ENCODE data around the gene SLC6A17. TPM values are rescaled to one million over a fixed set of nuclear protein-coding genes. Genes with fewer than 3 reads are reported as not detected.

SLC6A17 gene
- total and polyA plus RNA-seq, 2 donors (not counting 3 experiments of a cell fraction or from before 2014, with no cell fraction given) = 0.03 TPM; not detected in 1

GRCh38 chr1:110213143-110213540 is 62.8 kb downstream of the SLC6A17 start:
- POLR2A ChIA-PET = interaction anchor here (1.1 kb wide), 1 partner anchor 23 kb away, joined by 3 read pairs; no protein-coding TSS in a partner anchor
- H3K27ac ChIP-seq (ENCODE audit: insufficient read depth, low read depth, low read length) = no peak overlapping the region
- no peak for FAIRE-seq
- intact Hi-C loops (cut with micrococcal nuclease) = loop anchor here (1.0 to 10.0 kb wide), 2 partner anchors 22 to 52 kb away; no protein-coding TSS in a partner anchor
- no peaks in the 10 kb centered on the region for H3K79me2 ChIP-seq (ENCODE audit: control insufficient read depth, insufficient read depth, low read length)
- no peaks in the 10 kb centered on the region for H3K36me3 ChIP-seq (ENCODE audit: control insufficient read depth in 2 of 2, extremely low read depth in 1 of 2, insufficient read depth in 2 of 2, low read length in 2 of 2)
- CTCF ChIA-PET = interaction anchor here (0.8 to 18.2 kb wide), 7 partner anchors 10 to 283 kb away, joined by 3 to 1577 read pairs (median 9); no protein-coding TSS in a partner anchor
- no peaks in the 10 kb centered on the region for H4K20me1 ChIP-seq (replicated peaks; ENCODE audit: control insufficient read depth, extremely low read depth, insufficient read depth, low read length)
- H3K9me3 ChIP-seq (replicated peaks; ENCODE audit: control insufficient read depth, insufficient read depth, low read length) = no peaks in the 10 kb centered on the region
- no TSS peak for BruUV-seq (replicated peaks)
- peaks cover 5% of the 10 kb centered on the region for H3K4me1 ChIP-seq (ENCODE audit: control insufficient read depth, extremely low read depth, insufficient read depth, low read length)
- no peak overlapping the region for H3K4me2 ChIP-seq (ENCODE audit: insufficient read depth, low read length)
- no peak for TF ChIP-seq GATA2 (IDR thresholded peaks at IDR 0.05; ENCODE audit: insufficient read depth, insufficient read length, low read depth, low read length)
- TF ChIP-seq POLR2AphosphoS5 (IDR thresholded peaks at IDR 0.05; ENCODE audit: insufficient read depth, low read depth, low read length) = no peak
- H3K9me1 ChIP-seq (replicated peaks; ENCODE audit: control insufficient read depth, extremely low read depth, insufficient read depth, low read length) = no peaks in the 10 kb centered on the region
- no peak overlapping the region for H3K9ac ChIP-seq (replicated peaks; ENCODE audit: extremely low read depth, insufficient read depth, low read length)
- dilution Hi-C loops (cut with MboI; ENCODE audit: extremely low pct_ligation_motif_present, low sequenced_read_pairs) = no loop called here
- H3K27me3 ChIP-seq (ENCODE audit: control insufficient read depth in 2 of 2, insufficient read depth in 2 of 2, low read length in 2 of 2) = peaks cover 0 to 6% of the 10 kb centered on the region in 2 experiments
- no peak for DNase-seq (ENCODE audit: low read depth, low spot score)
- H2AFZ ChIP-seq (ENCODE audit: low read depth, low read length) = no peak overlapping the region
- H3K4me3 ChIP-seq (replicated peaks in 1 of 3; ENCODE audit: insufficient read depth in 1 of 3, low read depth in 1 of 3, low read length in 3 of 3) = no peak overlapping the region

- Histone ChIP-seq H3K36me3 (ENCODE audit: control insufficient read depth in 2 of 2, extremely low read depth in 1 of 2, insufficient read depth in 2 of 2, low read length in 2 of 2) (no peaks in the 10 kb centered on the region), H4K20me1 (replicated peaks; ENCODE audit: control insufficient read depth, extremely low read depth, insufficient read depth, low read length) (no peaks in the 10 kb centered on the region), H3K27me3 (ENCODE audit: control insufficient read depth in 2 of 2, insufficient read depth in 2 of 2, low read length in 2 of 2) (peaks cover 0 to 6% of the 10 kb centered on the region in 2 experiments), H3K9me3 (replicated peaks; ENCODE audit: control insufficient read depth, insufficient read depth, low read length) (no peaks in the 10 kb centered on the region), H2AFZ (ENCODE audit: low read depth, low read length) (no peak overlapping the region), H3K4me1 (ENCODE audit: control insufficient read depth, extremely low read depth, insufficient read depth, low read length) (peaks cover 5% of the 10 kb centered on the region), H3K9ac (replicated peaks; ENCODE audit: extremely low read depth, insufficient read depth, low read length) (no peak overlapping the region), H3K9me1 (replicated peaks; ENCODE audit: control insufficient read depth, extremely low read depth, insufficient read depth, low read length) (no peaks in the 10 kb centered on the region), H3K4me3 (replicated peaks in 1 of 3; ENCODE audit: insufficient read depth in 1 of 3, low read depth in 1 of 3, low read length in 3 of 3) (no peak overlapping the region), H3K27ac (ENCODE audit: insufficient read depth, low read depth, low read length) (no peak overlapping the region), H3K4me2 (ENCODE audit: insufficient read depth, low read length) (no peak overlapping the region), H3K79me2 (ENCODE audit: control insufficient read depth, insufficient read depth, low read length) (no peaks in the 10 kb centered on the region)
- dilution Hi-C loops (cut with MboI; ENCODE audit: extremely low pct_ligation_motif_present, low sequenced_read_pairs) (no loop called here), intact Hi-C loops (cut with micrococcal nuclease) (loop anchor here (10.0 kb wide), 1 partner anchor 50 kb away; no protein-coding TSS in a partner anchor)
- CTCF ChIA-PET = interaction anchor here (0.6 to 18.2 kb wide), 4 partner anchors 65 to 245 kb away, joined by 3 to 1577 read pairs (median 3); no protein-coding TSS in a partner anchor
- no TSS peak for BruUV-seq (replicated peaks)
- FAIRE-seq = no peak
- TF ChIP-seq MYC (IDR thresholded peaks at IDR 0.05; ENCODE audit: low read depth, low read length) (no peak), GATA2 (IDR thresholded peaks at IDR 0.05; ENCODE audit: insufficient read depth, insufficient read length, low read depth, low read length) (no peak), CTCF (IDR thresholded peaks at IDR 0.05; ENCODE audit: extremely low read depth in 1 of 2, insufficient read depth in 1 of 2, low read depth in 1 of 2, low read length in 2 of 2) (no peak), FOS (IDR thresholded peaks at IDR 0.05; ENCODE audit: borderline replicate concordance, insufficient read depth, low read length) (no peak), JUN (IDR thresholded peaks at IDR 0.05; ENCODE audit: borderline replicate concordance, insufficient read depth, insufficient read length, low read depth) (no peak), MAX (IDR thresholded peaks at IDR 0.05; ENCODE audit: insufficient read depth, insufficient read length) (no peak), EZH2 (IDR thresholded peaks at IDR 0.05; ENCODE audit: borderline replicate concordance, low read depth, low read length, severe bottlenecking) (no peak), POLR2AphosphoS5 (IDR thresholded peaks at IDR 0.05; ENCODE audit: insufficient read depth, low read depth, low read length) (no peak), POLR2A (IDR thresholded peaks at IDR 0.05; ENCODE audit: low read depth, low read length) (no peak)
- peak; percentile 11 for DNase-seq (ENCODE audit: low read depth, low spot score)
- POLR2A ChIA-PET = no interaction called here
These were observed 64.4 kb downstream of the SLC6A17 start for GRCh38 chr1:110214454-110215404.
